Activated CD8-positive, alpha-beta T cell treated with anti-CD3 and anti-CD28 coated beads for 36 hours (primary cell): ENCODE results near the gene ARL2BP. TPM values are rescaled to one million over a fixed set of nuclear protein-coding genes. Genes with fewer than 3 reads are reported as not detected.

Source experiments
- ATAC-seq: fragments of 200-7000 bp; cut with Tn5 transposase; one replicate; pipeline ENCODE4 v1.10.0; 2021; ENCODE audit warnings: mild to moderate bottlenecking, moderate library complexity
- CTCF ChIA-PET: fragments of 350-600 bp; sonication (Branson Sonifier 250); formaldehyde crosslinking; loops from one replicate; lab custom pipeline; 2021; ENCODE audit warnings: antibody characterized with exemption; lab: Charles Lee
- POLR2A ChIA-PET: fragments of 350-600 bp; sonication (Branson Sonifier 250); formaldehyde crosslinking; loops from one replicate; lab custom pipeline; 2021; ENCODE audit warnings: antibody characterized with exemption; lab: Charles Lee
- DNase-seq: peaks from one replicate; pipeline ENCODE4 v3.0.0-alpha.2; 2020
- H3K27ac Mint-ChIP-seq: one replicate; pipeline ENCODE4 v1.8.0; 2021; ENCODE audit warnings: mild to moderate bottlenecking, mixed read lengths
- H3K27me3 Mint-ChIP-seq: one replicate; pipeline ENCODE4 v1.8.0; 2021; ENCODE audit warnings: mixed read lengths
- H3K36me3 Mint-ChIP-seq: one replicate; pipeline ENCODE4 v1.8.0; 2021; ENCODE audit warnings: low read depth, mixed read lengths
- H3K4me1 Mint-ChIP-seq: one replicate; pipeline ENCODE4 v1.8.0; 2021; ENCODE audit warnings: low read depth, mixed read lengths
- H3K4me3 Mint-ChIP-seq: one replicate; pipeline ENCODE4 v1.8.0; 2021; ENCODE audit warnings: mild to moderate bottlenecking, moderate library complexity, mixed read lengths
- H3K9me3 Mint-ChIP-seq: one replicate; pipeline ENCODE4 v1.8.0; 2021; ENCODE audit warnings: mixed read lengths
- intact Hi-C: fragments of 100-400 bp; cut with micrococcal nuclease; formaldehyde crosslinking; loops from one replicate; pipeline ENCODE4 v1.10.0; 2022
- total RNA-seq, 2 experiments: library from RNA; stranded (reverse); gene quantifications; one replicate each; pipeline ENCODE4 v1.2.3, GENCODE V29; 2021
- TF ChIP-seq, protein P1 (sequence below): fragments of 200-600 bp; IDR thresholded peaks from one replicate; pipeline ENCODE4 v1.8.0; 2022; ENCODE audit warnings: antibody characterized with exemption, mild to moderate bottlenecking

Gene ARL2BP
- total RNA-seq, 2 experiments from 2014 or later: 9.4 to 11.0 TPM

DNA sequence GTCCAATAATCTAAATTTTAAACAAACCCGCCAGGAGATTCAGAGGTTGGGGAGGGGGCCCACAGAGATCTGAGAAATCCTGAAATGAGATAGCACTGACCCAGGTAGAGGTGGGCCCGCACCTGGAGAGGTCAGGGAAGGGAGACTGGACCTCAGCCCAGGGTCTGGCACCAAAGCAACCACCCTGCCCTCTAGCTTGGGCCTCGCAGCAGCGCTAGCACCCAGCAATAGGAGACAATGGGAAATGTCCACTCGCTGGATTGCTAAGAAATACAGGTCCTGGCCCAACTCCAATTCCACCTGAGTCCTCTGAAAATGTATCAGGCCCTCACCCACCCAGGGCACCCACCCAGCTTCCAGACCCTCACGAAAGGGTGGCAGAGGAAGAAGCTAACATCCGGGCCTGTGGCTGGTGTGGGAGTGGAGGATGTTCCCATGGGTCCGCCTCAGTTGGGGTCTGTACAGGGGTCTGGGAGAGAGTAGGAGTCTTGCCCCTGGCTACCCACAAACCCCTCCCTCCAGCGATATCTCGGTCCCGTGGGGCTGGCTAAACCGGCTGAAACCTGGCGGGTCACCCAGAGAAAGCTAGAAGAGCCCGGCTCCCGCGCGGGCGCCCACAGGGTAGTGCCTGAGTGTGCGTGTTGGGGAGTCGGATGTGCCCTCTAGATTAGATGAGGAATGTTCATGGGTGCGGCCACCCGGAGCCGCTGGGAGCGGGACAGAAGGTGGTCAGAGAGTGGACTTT, 38.3 kb downstream of the ARL2BP start:
- CTCF ChIA-PET: no interaction called here
- Mint-ChIP-seq H3K4me1 (peaks cover 11% of the 10 kb centered on the region), H3K4me3 (peak overlapping the region; percentile 63)

DNA sequence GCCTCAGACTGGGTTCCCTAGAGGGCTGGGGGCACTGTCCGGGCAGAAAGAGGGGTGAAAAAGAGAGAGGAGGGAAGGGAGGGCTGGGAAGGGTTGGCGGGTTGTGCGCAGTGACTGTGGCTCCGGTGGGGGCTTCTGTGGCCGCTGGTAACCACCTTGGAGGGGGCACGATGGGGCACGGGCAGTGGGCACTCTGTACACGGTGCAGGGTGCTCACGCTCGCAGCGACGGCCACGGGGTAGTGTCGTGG, 38.8 kb downstream of the ARL2BP start:
- TF ChIP-seq, protein P1, sequence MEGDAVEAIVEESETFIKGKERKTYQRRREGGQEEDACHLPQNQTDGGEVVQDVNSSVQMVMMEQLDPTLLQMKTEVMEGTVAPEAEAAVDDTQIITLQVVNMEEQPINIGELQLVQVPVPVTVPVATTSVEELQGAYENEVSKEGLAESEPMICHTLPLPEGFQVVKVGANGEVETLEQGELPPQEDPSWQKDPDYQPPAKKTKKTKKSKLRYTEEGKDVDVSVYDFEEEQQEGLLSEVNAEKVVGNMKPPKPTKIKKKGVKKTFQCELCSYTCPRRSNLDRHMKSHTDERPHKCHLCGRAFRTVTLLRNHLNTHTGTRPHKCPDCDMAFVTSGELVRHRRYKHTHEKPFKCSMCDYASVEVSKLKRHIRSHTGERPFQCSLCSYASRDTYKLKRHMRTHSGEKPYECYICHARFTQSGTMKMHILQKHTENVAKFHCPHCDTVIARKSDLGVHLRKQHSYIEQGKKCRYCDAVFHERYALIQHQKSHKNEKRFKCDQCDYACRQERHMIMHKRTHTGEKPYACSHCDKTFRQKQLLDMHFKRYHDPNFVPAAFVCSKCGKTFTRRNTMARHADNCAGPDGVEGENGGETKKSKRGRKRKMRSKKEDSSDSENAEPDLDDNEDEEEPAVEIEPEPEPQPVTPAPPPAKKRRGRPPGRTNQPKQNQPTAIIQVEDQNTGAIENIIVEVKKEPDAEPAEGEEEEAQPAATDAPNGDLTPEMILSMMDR: no peak
- H3K27ac Mint-ChIP-seq: no peak overlapping the region
- CTCF ChIA-PET: no interaction called here

More for the DNA sequence above, 38.3 kb downstream of the ARL2BP start:
- Mint-ChIP-seq H3K9me3 (no peaks in the 10 kb centered on the region), H3K36me3 (no peaks in the 10 kb centered on the region), H3K27me3 (peaks cover 12% of the 10 kb centered on the region), H3K27ac (no peak overlapping the region)
- DNase-seq (no peak), ATAC-seq (no peak)
- intact Hi-C loops: no loop called here
- POLR2A ChIA-PET: no interaction called here
- TF ChIP-seq, protein P1: no peak

DNA sequence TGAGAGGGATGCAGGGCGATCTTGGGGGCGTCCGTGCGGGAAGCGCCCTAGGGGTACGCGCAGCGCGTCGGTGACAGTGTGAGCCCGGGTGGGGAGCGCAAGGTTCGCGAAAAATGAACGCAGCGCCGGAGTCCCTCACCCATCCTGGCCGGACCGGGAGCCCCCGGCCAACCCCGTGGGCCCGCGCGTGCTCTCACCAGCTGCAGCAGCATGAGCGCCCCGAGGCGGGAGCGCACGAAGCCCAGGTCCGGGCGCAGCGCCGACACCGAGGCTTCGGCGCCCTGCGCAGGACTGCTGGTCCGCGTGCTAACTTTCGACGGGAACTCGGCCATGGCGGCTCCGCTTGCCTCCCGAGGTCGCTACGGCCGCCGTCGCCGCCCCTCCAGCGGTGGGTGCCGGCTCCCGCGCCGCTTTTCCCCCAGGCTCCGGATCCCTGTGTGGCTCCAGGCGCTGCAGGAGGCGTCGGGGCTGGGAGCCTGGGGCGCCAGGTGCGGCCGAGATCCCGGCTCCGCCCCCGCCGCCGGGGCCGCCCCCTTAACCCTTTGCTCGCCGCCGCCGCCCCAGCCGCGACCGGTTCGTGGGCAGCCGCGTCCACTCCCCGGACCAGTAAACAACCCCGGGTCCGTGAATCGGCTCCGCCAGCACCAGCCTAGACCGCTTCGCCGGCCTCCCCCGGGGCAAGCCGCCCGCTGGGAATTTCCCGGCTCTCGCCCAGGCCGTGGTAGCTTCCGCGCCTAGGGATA, 39.3 kb downstream of the ARL2BP start, which contains the start of gene PLLP:
PLLP (minus strand) TSS at position 464 of the 743 bp plus-strand sequence; CDS start at position 332, 132 bp downstream.
- ATAC-seq (peak; percentile 65), DNase-seq (peak; percentile 31)
- H3K36me3 Mint-ChIP-seq: no peaks in the 10 kb centered on the region
- CTCF ChIA-PET: no interaction called here
- peaks cover 6% of the 10 kb centered on the region for H3K4me1 Mint-ChIP-seq
- POLR2A ChIA-PET: interaction anchor here (0.7 kb wide), 1 partner anchor 20 kb away, joined by 3 read pairs; no protein-coding TSS in a partner anchor
- peak within 1 kb of the TSS; percentile 69 for H3K4me3 Mint-ChIP-seq
- no peaks in the 10 kb centered on the region for H3K9me3 Mint-ChIP-seq
- intact Hi-C loops: no loop called here
- H3K27ac Mint-ChIP-seq: no peak within 1 kb of the TSS
- TF ChIP-seq, protein P1: no peak
- peaks cover 12% of the 10 kb centered on the region for H3K27me3 Mint-ChIP-seq

More for the DNA sequence above, 38.8 kb downstream of the ARL2BP start:
- Mint-ChIP-seq H3K4me1 (peaks cover 6% of the 10 kb centered on the region), H3K9me3 (no peaks in the 10 kb centered on the region), H3K36me3 (no peaks in the 10 kb centered on the region), H3K27me3 (peaks cover 12% of the 10 kb centered on the region), H3K4me3 (peak overlapping the region; percentile 63)
- intact Hi-C loops: no loop called here
- ATAC-seq (no peak), DNase-seq (no peak)
- POLR2A ChIA-PET: no interaction called here

DNA sequence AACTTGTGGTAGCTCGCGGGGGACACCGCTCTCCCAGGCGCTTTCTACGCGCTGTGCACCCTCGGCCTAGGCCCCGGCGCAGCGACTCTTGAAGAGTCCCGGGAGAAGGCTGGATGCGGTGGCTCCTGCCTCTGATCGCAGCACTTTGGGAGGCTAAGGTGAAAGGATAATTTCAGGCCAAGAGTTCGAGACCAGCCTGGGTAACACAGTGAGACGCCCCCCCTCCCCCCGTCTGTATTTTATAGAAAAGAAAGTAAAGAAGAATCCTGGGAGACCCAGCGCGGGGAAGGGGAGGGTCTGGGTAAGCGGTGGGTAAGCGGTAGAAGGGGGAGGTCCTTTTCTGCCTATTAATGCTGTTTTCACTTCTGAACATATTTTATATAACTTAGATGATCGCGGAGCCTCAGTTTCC, 39.9 kb downstream of the ARL2BP start:
- ChIA-PET POLR2A (interaction anchor here (0.7 kb wide), 1 partner anchor 20 kb away, joined by 3 read pairs; no protein-coding TSS in a partner anchor), CTCF (no interaction called here)
- no peak overlapping the region for H3K27ac Mint-ChIP-seq
- no peaks in the 10 kb centered on the region for H3K9me3 Mint-ChIP-seq
- intact Hi-C loops: no loop called here
- peaks cover 11% of the 10 kb centered on the region for H3K4me1 Mint-ChIP-seq
- H3K36me3 Mint-ChIP-seq: no peaks in the 10 kb centered on the region
- TF ChIP-seq, protein P1: no peak
- peaks cover 12% of the 10 kb centered on the region for H3K27me3 Mint-ChIP-seq
- H3K4me3 Mint-ChIP-seq: peak overlapping the region; percentile 69
- ATAC-seq: peak; percentile 48
- no peak for DNase-seq

DNA sequence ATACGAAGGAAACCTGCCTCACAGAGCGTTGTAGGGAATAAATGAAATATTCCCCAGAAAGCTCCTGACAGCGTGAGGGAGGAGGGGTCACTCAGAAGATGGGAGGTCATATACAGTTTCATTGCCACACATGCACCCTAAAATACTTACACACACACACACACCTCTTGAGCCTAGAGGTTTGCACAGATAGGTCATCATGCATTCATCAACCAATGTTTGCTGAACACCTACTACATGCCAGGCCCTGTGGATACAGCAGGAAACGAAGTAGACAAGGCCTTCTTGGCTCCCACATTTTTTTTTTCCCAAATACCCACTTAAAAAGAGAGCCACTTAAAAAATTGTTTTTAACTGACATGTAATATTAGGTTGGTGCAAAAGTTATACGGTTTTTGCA, 40.3 kb downstream of the ARL2BP start:
- no peak for DNase-seq
- no peaks in the 10 kb centered on the region for H3K36me3 Mint-ChIP-seq
- H3K9me3 Mint-ChIP-seq: no peaks in the 10 kb centered on the region
- H3K4me3 Mint-ChIP-seq: peak overlapping the region; percentile 69
- H3K27me3 Mint-ChIP-seq: peaks cover 12% of the 10 kb centered on the region
- ChIA-PET CTCF (no interaction called here), POLR2A (no interaction called here)
- H3K27ac Mint-ChIP-seq: no peak overlapping the region
- ATAC-seq: no peak
- TF ChIP-seq, protein P1: no peak
- peaks cover 14% of the 10 kb centered on the region for H3K4me1 Mint-ChIP-seq
- intact Hi-C loops: no loop called here
